A549 (cell line): ENCODE measurements around the gene HOXA11.

ENCODE experiments used
- BHLHE40 ChIP-seq: IDR thresholded peaks from 2 replicates; pipeline ENCODE4 v1.6.1; 2012; ENCODE audit warnings: low read depth, low read length, inconsistent platforms
- HDAC2 ChIP-seq: fragments of 200-600 bp; sonication (generic); IDR thresholded peaks from 2 replicates; pipeline ENCODE4 v1.6.1; 2016
- KDM1A ChIP-seq: fragments of 200-600 bp; sonication (generic); IDR thresholded peaks from 2 replicates; pipeline ENCODE4 v1.6.1; 2016; ENCODE audit warnings: low read depth, mild to moderate bottlenecking
- KDM5A ChIP-seq: fragments of 200-600 bp; sonication (generic); IDR thresholded peaks from 2 replicates; pipeline ENCODE4 v1.6.1; 2016; ENCODE audit warnings: antibody characterized with exemption, mild to moderate bottlenecking
- POLR2A ChIP-seq: IDR thresholded peaks from 2 replicates; pipeline ENCODE4 v1.6.1; 2012; ENCODE audit warnings: mild to moderate bottlenecking, low read length
- USF2 ChIP-seq: fragments of 450-650 bp; IDR thresholded peaks from 2 replicates; pipeline ENCODE4 v1.6.1; 2014; ENCODE audit warnings: antibody characterized with exemption
- TF ChIP-seq, protein P1 (sequence below): IDR thresholded peaks from 2 replicates; pipeline ENCODE4 v1.6.1; 2012
- TF ChIP-seq, protein P2 (sequence below): fragments of >200 bp; sonication (Bioruptor Twin); formaldehyde crosslinking; IDR thresholded peaks from 3 replicates; pipeline ENCODE4 v1.5.1; 2016
- TF ChIP-seq, protein P3 (sequence below): fragments of 200-600 bp; sonication (generic); IDR thresholded peaks from 2 replicates; pipeline ENCODE4 v1.6.1; 2016; ENCODE audit warnings: antibody characterized with exemption, mild to moderate bottlenecking, moderate library complexity

DNA sequence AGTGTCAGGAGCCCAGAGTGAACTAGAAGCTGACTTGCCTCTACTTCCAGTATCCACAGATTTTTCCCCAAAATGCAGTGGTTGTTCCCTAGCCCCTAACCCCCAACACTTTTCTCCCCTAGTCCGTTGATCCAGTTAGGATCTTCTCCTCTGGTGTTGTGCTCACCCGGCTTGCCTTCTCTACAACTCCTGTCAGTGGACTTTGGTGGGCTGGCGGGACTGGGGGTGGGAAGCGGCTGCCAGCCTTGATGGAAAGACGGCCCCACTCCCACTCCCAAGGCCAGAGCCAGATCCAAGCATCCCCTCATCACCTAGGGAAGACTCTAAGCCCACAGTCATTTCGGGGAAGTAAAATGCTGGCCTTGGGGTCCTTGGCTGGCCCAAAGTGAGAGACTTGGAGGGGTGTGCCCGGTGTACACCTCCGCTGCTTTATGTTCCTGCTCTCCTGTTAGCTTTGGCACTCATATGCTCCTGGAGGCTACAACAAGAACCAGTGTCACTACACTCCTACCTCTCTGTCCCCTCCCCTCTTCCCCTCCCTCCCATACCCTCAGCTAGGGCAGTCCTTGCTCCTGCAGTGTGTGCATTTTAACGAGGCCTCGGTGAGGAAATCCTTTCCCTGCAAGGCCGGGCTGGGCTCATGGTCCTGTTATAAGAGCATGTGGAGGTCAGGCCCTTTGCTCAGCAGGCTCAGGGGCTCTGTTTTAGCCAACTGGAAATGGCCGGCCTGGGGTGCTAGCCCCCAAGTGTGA lies 10.0 kb downstream of the HOXA11 start:
- no peak for TF ChIP-seq BHLHE40
- TF ChIP-seq USF2, result no peak
- TF ChIP-seq, protein P1, sequence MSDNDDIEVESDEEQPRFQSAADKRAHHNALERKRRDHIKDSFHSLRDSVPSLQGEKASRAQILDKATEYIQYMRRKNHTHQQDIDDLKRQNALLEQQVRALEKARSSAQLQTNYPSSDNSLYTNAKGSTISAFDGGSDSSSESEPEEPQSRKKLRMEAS, result no peak
- no peak for TF ChIP-seq POLR2A
- no peak for TF ChIP-seq KDM5A
- TF ChIP-seq HDAC2, result no peak
- TF ChIP-seq, protein P2, sequence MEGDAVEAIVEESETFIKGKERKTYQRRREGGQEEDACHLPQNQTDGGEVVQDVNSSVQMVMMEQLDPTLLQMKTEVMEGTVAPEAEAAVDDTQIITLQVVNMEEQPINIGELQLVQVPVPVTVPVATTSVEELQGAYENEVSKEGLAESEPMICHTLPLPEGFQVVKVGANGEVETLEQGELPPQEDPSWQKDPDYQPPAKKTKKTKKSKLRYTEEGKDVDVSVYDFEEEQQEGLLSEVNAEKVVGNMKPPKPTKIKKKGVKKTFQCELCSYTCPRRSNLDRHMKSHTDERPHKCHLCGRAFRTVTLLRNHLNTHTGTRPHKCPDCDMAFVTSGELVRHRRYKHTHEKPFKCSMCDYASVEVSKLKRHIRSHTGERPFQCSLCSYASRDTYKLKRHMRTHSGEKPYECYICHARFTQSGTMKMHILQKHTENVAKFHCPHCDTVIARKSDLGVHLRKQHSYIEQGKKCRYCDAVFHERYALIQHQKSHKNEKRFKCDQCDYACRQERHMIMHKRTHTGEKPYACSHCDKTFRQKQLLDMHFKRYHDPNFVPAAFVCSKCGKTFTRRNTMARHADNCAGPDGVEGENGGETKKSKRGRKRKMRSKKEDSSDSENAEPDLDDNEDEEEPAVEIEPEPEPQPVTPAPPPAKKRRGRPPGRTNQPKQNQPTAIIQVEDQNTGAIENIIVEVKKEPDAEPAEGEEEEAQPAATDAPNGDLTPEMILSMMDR, result no peak
- TF ChIP-seq, protein P3, sequence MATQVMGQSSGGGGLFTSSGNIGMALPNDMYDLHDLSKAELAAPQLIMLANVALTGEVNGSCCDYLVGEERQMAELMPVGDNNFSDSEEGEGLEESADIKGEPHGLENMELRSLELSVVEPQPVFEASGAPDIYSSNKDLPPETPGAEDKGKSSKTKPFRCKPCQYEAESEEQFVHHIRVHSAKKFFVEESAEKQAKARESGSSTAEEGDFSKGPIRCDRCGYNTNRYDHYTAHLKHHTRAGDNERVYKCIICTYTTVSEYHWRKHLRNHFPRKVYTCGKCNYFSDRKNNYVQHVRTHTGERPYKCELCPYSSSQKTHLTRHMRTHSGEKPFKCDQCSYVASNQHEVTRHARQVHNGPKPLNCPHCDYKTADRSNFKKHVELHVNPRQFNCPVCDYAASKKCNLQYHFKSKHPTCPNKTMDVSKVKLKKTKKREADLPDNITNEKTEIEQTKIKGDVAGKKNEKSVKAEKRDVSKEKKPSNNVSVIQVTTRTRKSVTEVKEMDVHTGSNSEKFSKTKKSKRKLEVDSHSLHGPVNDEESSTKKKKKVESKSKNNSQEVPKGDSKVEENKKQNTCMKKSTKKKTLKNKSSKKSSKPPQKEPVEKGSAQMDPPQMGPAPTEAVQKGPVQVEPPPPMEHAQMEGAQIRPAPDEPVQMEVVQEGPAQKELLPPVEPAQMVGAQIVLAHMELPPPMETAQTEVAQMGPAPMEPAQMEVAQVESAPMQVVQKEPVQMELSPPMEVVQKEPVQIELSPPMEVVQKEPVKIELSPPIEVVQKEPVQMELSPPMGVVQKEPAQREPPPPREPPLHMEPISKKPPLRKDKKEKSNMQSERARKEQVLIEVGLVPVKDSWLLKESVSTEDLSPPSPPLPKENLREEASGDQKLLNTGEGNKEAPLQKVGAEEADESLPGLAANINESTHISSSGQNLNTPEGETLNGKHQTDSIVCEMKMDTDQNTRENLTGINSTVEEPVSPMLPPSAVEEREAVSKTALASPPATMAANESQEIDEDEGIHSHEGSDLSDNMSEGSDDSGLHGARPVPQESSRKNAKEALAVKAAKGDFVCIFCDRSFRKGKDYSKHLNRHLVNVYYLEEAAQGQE, result no peak
- TF ChIP-seq KDM1A, result no peak
